Measurements from ENCODE around the gene RETREG2.

The RETREG2 gene

GRCh38 chr2:219230059-219230540 lies 52.0 kb downstream of the RETREG2 start:
- peak overlapping the region; percentile 84 for H3K4me3 ChIP-seq (ENCODE audit: low read length)
- WGBS: 2% methylated on average over 24 of the region's 24 CpGs
- H3K27ac ChIP-seq (ENCODE audit: low read depth, low read length): peak overlapping the region; percentile 85; the same call in 1 of the 2 replicates
- 0 out of 2 replicates have a peak, but pooled peaks cover 5% of the 10 kb centered on the region for H3K4me1 ChIP-seq (ENCODE audit: insufficient read depth, low read length)
- H3K36me3 ChIP-seq (ENCODE audit: insufficient read depth, low read length): peaks cover 51% of the 10 kb centered on the region
- no peaks in the 10 kb centered on the region for H3K27me3 ChIP-seq (ENCODE audit: insufficient read depth, low read length)
- H3K9me3 ChIP-seq (ENCODE audit: insufficient read depth, low read depth, low read length): no peaks in the 10 kb centered on the region
- peak overlapping the region; percentile 82 for H3K9ac ChIP-seq (ENCODE audit: low read depth, low read length)

GRCh38 chr2:219234331-219234730 lies 56.3 kb downstream of the RETREG2 start:
- WGBS: 95% methylated on average over 3 of the region's 3 CpGs
- Histone ChIP-seq H3K27ac (ENCODE audit: low read depth, low read length) (no peak overlapping the region), H3K9ac (ENCODE audit: low read depth, low read length) (no peak overlapping the region), H3K27me3 (ENCODE audit: insufficient read depth, low read length) (no peaks in the 10 kb centered on the region), H3K9me3 (ENCODE audit: insufficient read depth, low read depth, low read length) (no peaks in the 10 kb centered on the region), H3K36me3 (ENCODE audit: insufficient read depth, low read length) (peaks cover 73% of the 10 kb centered on the region), H3K4me1 (ENCODE audit: insufficient read depth, low read length) (no peaks in the 10 kb centered on the region), H3K4me3 (ENCODE audit: low read length) (no peak overlapping the region)
